Fibroblast of mammary gland (primary cell): ENCODE measurements around the gene RAB30.

Experiments used
- DNase-seq: peaks from one replicate; pipeline ENCODE4 v3.0.0-alpha.2; 2010; ENCODE audit warnings: low read depth
- H3K4me3 ChIP-seq: 2 replicates; pipeline ENCODE4 v1.5.1; 2011; ENCODE audit warnings: low read depth, mild to moderate bottlenecking, low read length, moderate library complexity; ENCODE audit not compliant: control insufficient read depth
- TF ChIP-seq, protein P1 (sequence below): conservative IDR thresholded peaks from 2 replicates; pipeline ENCODE4 v1.5.1; 2011; ENCODE audit warnings: low read depth, low read length, inconsistent platforms; ENCODE audit not compliant: control insufficient read depth, insufficient read depth

The RAB30 gene

DNA sequence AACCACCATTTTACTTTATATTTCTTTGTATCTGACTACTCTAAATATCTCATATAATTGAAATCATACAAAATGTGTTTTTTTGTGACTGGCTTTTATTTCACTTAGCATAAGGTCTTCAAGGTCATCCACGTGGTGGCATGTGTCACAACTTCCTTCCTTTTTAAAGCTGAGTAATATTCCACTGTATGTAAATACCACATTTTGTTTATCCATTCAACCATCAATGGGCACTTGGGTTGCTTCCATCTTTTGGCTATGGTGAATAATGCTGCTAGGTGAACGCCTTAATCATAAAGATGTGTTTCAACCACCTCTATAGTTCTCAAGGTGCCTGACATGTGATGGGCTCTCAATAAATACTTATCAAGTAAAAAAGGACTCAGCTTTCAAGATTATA, 15.5 kb downstream of the RAB30 start:
- no peak overlapping the region for H3K4me3 ChIP-seq
- DNase-seq = no peak
- TF ChIP-seq, protein P1, sequence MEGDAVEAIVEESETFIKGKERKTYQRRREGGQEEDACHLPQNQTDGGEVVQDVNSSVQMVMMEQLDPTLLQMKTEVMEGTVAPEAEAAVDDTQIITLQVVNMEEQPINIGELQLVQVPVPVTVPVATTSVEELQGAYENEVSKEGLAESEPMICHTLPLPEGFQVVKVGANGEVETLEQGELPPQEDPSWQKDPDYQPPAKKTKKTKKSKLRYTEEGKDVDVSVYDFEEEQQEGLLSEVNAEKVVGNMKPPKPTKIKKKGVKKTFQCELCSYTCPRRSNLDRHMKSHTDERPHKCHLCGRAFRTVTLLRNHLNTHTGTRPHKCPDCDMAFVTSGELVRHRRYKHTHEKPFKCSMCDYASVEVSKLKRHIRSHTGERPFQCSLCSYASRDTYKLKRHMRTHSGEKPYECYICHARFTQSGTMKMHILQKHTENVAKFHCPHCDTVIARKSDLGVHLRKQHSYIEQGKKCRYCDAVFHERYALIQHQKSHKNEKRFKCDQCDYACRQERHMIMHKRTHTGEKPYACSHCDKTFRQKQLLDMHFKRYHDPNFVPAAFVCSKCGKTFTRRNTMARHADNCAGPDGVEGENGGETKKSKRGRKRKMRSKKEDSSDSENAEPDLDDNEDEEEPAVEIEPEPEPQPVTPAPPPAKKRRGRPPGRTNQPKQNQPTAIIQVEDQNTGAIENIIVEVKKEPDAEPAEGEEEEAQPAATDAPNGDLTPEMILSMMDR = no peak

DNA sequence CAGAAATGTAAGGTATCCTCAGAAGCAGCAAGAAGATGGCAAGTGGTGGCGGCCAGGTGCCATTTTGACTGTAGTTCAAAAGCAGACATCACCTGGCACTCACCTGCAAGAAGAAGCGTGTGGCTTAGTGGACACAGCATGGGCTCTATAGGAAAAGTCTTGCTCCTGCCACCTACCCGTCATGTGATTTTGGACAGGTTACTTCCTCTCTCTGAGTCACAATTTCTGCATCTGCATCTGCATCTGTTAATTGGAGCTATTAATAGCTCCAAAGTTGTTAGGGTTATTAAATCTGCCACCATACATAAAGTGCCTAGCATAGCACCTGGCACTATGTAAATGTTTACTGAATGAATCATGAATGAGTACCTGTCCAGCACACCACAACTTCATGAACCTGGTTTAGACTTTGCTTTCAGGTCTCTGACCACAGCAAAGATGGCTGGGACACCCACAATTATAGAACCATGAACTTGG, 16.8 kb downstream of the RAB30 start:
- no peak overlapping the region for H3K4me3 ChIP-seq
- TF ChIP-seq, protein P1 = no peak
- no peak for DNase-seq

DNA sequence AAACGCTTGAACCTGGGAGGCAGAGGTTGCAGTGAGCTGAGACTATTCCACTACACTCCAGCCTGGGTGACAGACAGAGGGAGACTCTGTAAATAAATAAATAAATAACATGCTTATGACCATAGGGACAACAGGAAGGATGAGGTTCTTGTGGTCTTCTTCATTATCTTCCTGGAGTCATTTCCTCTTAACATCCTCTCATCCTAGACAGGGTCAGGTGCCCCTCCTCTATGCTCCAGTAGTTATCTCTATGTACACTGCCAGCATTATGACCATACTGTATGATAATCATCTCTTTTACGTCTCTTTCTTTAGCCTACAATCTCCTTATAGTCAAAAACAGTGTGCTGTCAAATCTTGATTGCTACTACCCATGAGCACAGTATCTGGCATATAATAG, 17.7 kb downstream of the RAB30 start:
- DNase-seq = no peak
- H3K4me3 ChIP-seq = no peak overlapping the region
- TF ChIP-seq, protein P1 = no peak

DNA sequence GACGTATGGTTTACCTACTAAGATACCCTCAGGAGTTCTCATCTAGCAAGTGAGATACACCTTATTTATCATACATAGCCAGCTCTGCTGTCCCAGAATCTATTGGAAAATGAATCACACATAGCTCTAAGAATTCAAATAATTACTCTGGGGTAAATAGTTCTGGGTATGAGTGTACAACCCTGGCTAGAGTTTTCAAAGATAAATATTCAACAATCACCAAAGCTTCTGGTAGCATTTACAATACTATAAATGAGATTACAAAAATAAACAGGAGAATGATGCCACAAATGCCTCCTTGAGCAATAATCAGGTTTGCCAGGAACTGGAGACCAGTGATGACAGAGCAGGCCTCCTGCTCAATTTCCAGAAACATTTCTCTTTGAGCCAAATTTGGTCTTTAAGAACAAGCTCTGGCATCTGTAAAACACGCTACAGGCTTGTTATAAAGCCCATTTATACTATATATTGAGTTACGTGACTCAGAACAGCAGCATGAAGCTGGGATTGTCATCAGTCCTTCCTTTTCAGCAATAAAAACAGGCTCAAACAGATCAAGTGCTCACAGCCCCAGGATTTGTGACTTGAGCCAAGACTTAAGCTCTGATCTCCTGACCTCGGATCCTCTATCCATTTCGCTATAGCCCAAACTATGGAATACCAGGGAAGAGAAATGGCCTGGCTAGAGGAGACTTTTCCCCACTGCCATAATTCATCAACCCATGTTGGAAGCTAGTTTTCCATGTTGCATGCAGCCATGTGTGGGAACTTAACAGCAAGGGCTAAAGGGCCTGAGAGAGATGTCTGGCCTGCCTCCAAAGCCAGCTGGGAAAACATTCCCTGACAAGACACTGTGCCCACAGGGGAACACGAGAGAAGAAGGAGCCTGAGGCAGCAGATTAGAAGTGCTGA, 19.7 kb downstream of the RAB30 start:
- peak; percentile 98 for DNase-seq

DNA sequence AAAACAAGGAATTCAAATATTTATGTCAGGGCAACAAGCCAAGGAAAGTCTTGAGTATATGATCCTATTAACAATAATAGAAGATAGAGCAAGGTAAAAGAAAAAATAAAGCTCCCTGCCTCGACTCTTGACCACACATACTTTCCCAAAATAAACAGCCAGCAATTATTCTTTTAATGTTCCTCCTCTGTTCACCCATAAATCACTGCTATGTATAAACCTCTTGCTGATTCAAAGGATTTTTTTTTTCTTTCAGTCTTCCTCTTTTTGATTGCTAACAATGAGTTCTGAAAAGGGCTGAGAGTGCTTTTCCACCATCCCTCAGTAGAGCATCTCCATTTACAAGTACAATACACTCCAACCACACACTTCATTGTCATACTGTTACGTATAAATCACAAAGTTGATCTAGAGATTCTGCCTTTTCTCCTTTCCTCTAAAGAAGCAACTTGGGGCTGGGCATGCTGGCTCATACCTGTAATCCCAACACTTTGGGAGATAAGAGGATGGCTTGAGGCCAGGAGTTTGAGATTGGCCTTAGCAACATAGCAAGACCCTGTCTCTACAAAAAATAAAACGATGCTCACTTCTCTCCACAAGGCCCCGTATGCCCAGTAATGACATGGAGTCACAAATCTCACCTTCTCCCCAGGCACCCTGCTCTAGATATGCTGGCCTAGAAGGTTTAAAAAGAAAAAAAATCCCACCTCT, 24.0 kb downstream of the RAB30 start:
- TF ChIP-seq, protein P1 = no peak
- DNase-seq = no peak
- no peak overlapping the region for H3K4me3 ChIP-seq

More for the DNA sequence above, 19.7 kb downstream of the RAB30 start:
- TF ChIP-seq, protein P1 = no peak
- no peak overlapping the region for H3K4me3 ChIP-seq

DNA sequence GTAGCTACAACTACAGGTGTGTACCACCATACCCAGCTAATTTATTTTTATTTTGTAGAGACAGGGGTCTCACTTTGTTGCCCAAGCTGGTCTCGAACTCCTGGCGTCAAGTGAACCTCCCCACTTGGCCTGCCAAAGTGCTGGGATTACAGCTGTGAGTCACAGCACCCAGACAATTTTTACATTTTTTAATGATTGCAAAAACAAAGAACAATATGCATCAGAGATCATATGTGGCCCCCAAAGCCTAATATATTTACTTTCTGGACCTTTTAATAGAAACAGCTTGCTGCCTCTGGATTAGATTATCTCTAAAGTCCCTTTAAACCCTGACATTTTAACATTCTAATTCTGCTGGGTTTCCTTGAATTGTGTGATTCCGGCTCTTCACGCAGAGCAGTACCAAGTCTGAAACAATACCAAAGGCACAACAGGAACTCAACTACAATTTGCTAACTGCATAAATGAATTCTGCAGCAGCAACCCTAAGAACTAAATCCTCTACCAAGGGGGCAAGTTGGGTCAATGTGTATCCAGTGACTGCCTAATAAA, 25.0 kb downstream of the RAB30 start:
- TF ChIP-seq, protein P1 = no peak
- H3K4me3 ChIP-seq = no peak overlapping the region
- peak; percentile 46 for DNase-seq
